ENCODE results near the gene ANKS6. TPM values are rescaled to one million over a fixed set of nuclear protein-coding genes. Genes with fewer than 3 reads are reported as not detected.

The ANKS6 gene
- total and polyA plus RNA-seq, 10 of the 15 experiments (the other 5 are each of a cell fraction or from before 2014, with no cell fraction given) = 2.0 to 16.2 (median 6.1) TPM

DNA sequence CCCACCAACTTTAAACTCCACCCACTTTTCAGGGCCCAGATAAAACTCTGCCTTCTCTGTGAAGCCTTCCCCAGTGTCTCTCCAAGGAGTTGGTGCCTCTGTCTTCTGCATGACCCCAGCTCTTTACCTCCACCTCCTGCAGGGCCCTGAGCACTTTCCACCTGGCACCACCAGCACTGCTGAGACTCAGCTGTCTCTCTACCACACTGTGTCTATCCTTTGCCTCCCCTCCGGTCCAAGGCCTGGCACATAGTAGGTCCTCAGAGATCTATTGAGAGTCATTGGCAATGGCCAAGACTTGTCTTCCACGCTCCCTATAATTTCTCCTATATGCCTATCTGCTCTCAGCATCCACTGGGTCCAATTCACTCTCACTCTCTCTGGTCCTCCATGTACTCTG, 74.7 kb downstream of the ANKS6 start:
- Histone ChIP-seq H3K9me3 (replicated peaks; ENCODE audit: control insufficient read depth, insufficient read depth, low read length) (no peaks in the 10 kb centered on the region), H3K9ac (ENCODE audit: control insufficient read depth, insufficient read depth, low read length) (no peak overlapping the region), H3K36me3 (ENCODE audit: control insufficient read depth in 2 of 2, insufficient read depth in 2 of 2, low read length in 1 of 2) (no peaks in the 10 kb centered on the region), H3K27ac (ENCODE audit: control insufficient read depth, insufficient read depth) (no peak overlapping the region), H4K20me1 (ENCODE audit: control insufficient read depth, insufficient read depth) (no peaks in the 10 kb centered on the region), H3K4me1 (ENCODE audit: control insufficient read depth, insufficient read depth, low read length) (no peaks in the 10 kb centered on the region), H3K4me2 (ENCODE audit: control insufficient read depth, insufficient read depth) (no peak overlapping the region), H3K4me3 (no peak overlapping the region), H2AFZ (ENCODE audit: control insufficient read depth, low read depth, low read length) (no peak overlapping the region), H3K79me2 (ENCODE audit: control insufficient read depth, insufficient read depth, low read length) (no peaks in the 10 kb centered on the region), H3K27me3 (replicated peaks in 1 of 2; ENCODE audit: control insufficient read depth in 2 of 2, insufficient read depth in 2 of 2, low read length in 1 of 2) (peaks cover 1 to 2% of the 10 kb centered on the region in 2 experiments; a peak in 2 of 4 replicates)
- no peak for FAIRE-seq
- ChIA-PET POLR2A (no interaction called here), SMC1A (ENCODE audit: uncharacterized antibody, unreplicated experiment) (no interaction called here), RAD21 (ENCODE audit: unreplicated experiment) (no interaction called here), CTCF (no interaction called here)
- TF ChIP-seq PML (IDR thresholded peaks at IDR 0.05; ENCODE audit: low read length) = no peak
- TF ChIP-seq SRF (IDR thresholded peaks at IDR 0.05; ENCODE audit: low read depth in 2 of 2, low read length in 2 of 2) = no peak
- no peak for TF ChIP-seq NR2C1 (IDR thresholded peaks at IDR 0.05)
- no peak for TF ChIP-seq RCOR1 (conservative IDR thresholded peaks at IDR 0.05; ENCODE audit: low read depth, low read length)
- TF ChIP-seq BACH1 (IDR thresholded peaks at IDR 0.05; ENCODE audit: borderline replicate concordance) = no peak
- no peak for TF ChIP-seq IKZF1 (conservative IDR thresholded peaks at IDR 0.05)
- TF ChIP-seq LARP7 (IDR thresholded peaks at IDR 0.05) = no peak
- TF ChIP-seq SMAD1 (IDR thresholded peaks at IDR 0.05; ENCODE audit: low read depth, partially characterized antibody) = no peak
- TF ChIP-seq HCFC1 (IDR thresholded peaks at IDR 0.05; ENCODE audit: low read length) = no peak
- no peak for TF ChIP-seq ZNF384 (IDR thresholded peaks at IDR 0.05; ENCODE audit: borderline replicate concordance, low read depth, low read length)
- TF ChIP-seq, protein P1, sequence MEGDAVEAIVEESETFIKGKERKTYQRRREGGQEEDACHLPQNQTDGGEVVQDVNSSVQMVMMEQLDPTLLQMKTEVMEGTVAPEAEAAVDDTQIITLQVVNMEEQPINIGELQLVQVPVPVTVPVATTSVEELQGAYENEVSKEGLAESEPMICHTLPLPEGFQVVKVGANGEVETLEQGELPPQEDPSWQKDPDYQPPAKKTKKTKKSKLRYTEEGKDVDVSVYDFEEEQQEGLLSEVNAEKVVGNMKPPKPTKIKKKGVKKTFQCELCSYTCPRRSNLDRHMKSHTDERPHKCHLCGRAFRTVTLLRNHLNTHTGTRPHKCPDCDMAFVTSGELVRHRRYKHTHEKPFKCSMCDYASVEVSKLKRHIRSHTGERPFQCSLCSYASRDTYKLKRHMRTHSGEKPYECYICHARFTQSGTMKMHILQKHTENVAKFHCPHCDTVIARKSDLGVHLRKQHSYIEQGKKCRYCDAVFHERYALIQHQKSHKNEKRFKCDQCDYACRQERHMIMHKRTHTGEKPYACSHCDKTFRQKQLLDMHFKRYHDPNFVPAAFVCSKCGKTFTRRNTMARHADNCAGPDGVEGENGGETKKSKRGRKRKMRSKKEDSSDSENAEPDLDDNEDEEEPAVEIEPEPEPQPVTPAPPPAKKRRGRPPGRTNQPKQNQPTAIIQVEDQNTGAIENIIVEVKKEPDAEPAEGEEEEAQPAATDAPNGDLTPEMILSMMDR (IDR thresholded peaks at IDR 0.05 in 2 of 3, conservative IDR thresholded peaks at IDR 0.05 in 1 of 3; ENCODE audit: control insufficient read depth in 2 of 3, extremely low read depth in 1 of 3, insufficient read depth in 1 of 3, low read depth in 3 of 3, low read length in 3 of 3) = no peak
- no peak for TF ChIP-seq KLF5 (IDR thresholded peaks at IDR 0.05; ENCODE audit: partially characterized antibody)
- TF ChIP-seq ASH2L (IDR thresholded peaks at IDR 0.05; ENCODE audit: borderline replicate concordance, low read depth) = no peak
- TF ChIP-seq TARDBP (IDR thresholded peaks at IDR 0.05; ENCODE audit: borderline replicate concordance) = no peak
- no peak for DNase-seq (ENCODE audit: low read depth, low spot score)
- intact Hi-C loops (cut with micrococcal nuclease; ENCODE audit: unreplicated experiment) (no loop called here), in situ Hi-C loops (cut with MboI) (no loop called here)
- 28% methylated on average over 2 of the region's 2 CpGs for WGBS (ENCODE audit: insufficient coverage, insufficient replicate concordance, low lambda C conversion rate, missing lambda C conversion rate)
- no TSS peak for BruUV-seq (replicated peaks)
- ATAC-seq = no peak
